PFSK-1 (cell line): Measurements from ENCODE around the gene NRG3.

Experiments
- POLR2AphosphoS5 ChIP-seq: IDR thresholded peaks from 2 replicates; pipeline ENCODE4 v1.6.1; 2012; ENCODE audit warnings: low read depth, mild to moderate bottlenecking, control low read depth, low read length, moderate library complexity
- TAF1 ChIP-seq: IDR thresholded peaks from 2 replicates; pipeline ENCODE4 v1.6.1; 2012; ENCODE audit warnings: low read length, control low read depth, borderline replicate concordance; ENCODE audit not compliant: insufficient read depth

GRCh38 chr10:82267960-82268359, 393.0 kb downstream of the NRG3 start:
- TF ChIP-seq TAF1: no peak
- no peak for TF ChIP-seq POLR2AphosphoS5
